ENCODE data around the gene MAP3K5. TPM values are rescaled to one million over a fixed set of nuclear protein-coding genes. Genes with fewer than 3 reads are reported as not detected.

MAP3K5 gene
- total and polyA plus RNA-seq, 9 of the 15 experiments (the other 6 are each of a cell fraction or from before 2014, with no cell fraction given): 2.2 to 13.0 (median 9.9) TPM

DNA sequence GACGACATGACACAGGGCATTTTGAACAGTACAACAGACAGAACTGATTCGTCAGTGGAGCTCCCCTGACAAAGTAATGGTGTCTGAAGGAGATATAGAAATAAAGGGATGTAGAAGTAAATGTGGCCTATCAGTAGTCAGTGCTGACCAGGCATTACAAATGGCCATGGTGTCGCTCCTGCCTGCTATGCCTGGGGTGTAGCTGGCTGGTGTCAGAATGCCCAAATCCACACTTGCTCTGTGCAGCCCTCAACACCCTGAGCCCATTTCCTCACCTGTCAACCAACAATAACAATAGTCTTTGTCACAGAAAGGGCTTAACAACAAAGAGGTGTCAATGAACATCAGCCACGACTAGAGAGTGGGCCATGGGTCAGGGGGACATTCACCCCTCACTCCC lies 53.2 kb downstream of the MAP3K5 start (continued):
- TF ChIP-seq, protein P1, sequence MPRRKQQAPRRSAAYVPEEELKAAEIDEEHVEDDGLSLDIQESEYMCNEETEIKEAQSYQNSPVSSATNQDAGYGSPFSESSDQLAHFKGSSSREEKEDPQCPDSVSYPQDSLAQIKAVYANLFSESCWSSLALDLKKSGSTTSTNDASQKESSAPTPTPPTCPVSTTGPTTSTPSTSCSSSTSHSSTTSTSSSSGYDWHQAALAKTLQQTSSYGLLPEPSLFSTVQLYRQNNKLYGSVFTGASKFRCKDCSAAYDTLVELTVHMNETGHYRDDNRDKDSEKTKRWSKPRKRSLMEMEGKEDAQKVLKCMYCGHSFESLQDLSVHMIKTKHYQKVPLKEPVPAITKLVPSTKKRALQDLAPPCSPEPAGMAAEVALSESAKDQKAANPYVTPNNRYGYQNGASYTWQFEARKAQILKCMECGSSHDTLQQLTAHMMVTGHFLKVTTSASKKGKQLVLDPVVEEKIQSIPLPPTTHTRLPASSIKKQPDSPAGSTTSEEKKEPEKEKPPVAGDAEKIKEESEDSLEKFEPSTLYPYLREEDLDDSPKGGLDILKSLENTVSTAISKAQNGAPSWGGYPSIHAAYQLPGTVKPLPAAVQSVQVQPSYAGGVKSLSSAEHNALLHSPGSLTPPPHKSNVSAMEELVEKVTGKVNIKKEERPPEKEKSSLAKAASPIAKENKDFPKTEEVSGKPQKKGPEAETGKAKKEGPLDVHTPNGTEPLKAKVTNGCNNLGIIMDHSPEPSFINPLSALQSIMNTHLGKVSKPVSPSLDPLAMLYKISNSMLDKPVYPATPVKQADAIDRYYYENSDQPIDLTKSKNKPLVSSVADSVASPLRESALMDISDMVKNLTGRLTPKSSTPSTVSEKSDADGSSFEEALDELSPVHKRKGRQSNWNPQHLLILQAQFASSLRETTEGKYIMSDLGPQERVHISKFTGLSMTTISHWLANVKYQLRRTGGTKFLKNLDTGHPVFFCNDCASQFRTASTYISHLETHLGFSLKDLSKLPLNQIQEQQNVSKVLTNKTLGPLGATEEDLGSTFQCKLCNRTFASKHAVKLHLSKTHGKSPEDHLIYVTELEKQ (CRISPR knock-in tag; IDR thresholded peaks at IDR 0.05): no peak
- TF ChIP-seq, protein P2, sequence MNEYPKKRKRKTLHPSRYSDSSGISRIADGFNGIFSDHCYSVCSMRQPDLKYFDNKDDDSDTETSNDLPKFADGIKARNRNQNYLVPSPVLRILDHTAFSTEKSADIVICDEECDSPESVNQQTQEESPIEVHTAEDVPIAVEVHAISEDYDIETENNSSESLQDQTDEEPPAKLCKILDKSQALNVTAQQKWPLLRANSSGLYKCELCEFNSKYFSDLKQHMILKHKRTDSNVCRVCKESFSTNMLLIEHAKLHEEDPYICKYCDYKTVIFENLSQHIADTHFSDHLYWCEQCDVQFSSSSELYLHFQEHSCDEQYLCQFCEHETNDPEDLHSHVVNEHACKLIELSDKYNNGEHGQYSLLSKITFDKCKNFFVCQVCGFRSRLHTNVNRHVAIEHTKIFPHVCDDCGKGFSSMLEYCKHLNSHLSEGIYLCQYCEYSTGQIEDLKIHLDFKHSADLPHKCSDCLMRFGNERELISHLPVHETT (CRISPR knock-in tag; conservative IDR thresholded peaks at IDR 0.05 in 1 of 2, IDR thresholded peaks at IDR 0.05 in 1 of 2): 0 out of 4 replicates have a peak, but pooled peaks of 1 of the 2 experiments have one; percentile 39
- TF ChIP-seq, protein P3, sequence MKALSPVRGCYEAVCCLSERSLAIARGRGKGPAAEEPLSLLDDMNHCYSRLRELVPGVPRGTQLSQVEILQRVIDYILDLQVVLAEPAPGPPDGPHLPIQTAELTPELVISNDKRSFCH (CRISPR knock-in tag; IDR thresholded peaks at IDR 0.05): no peak
- TF ChIP-seq, protein P3 (tag; IDR thresholded peaks at IDR 0.05): peak; percentile 93
- TF ChIP-seq HIVEP1 (CRISPR knock-in tag; IDR thresholded peaks at IDR 0.05) (peak; percentile 62; the same call in 1 of the 2 replicates), DMBX1 (CRISPR knock-in tag; IDR thresholded peaks at IDR 0.05; ENCODE audit: borderline replicate concordance) (peak; percentile 95), ERF (CRISPR knock-in tag; IDR thresholded peaks at IDR 0.05) (peak; percentile 81; the same call in 1 of the 2 replicates), E2F3 (CRISPR knock-in tag; IDR thresholded peaks at IDR 0.05) (peak; percentile 74), TRIM24 (IDR thresholded peaks at IDR 0.05) (0 out of 4 replicates have a peak, but pooled peaks of 1 of the 2 experiments have one; percentile 2), U2AF2 (optimal IDR thresholded peaks at IDR 0.05; ENCODE audit: low read depth, low read length) (no peak), CXXC5 (CRISPR knock-in tag; IDR thresholded peaks at IDR 0.05) (peak; percentile 58; the same call in 1 of the 2 replicates), ESRRA (IDR thresholded peaks at IDR 0.05; ENCODE audit: borderline replicate concordance, low read depth) (no peak), HSF4 (CRISPR knock-in tag; IDR thresholded peaks at IDR 0.05; ENCODE audit: borderline replicate concordance) (peak; percentile 87; the same call in 1 of the 2 replicates), GTF2A2 (tag; IDR thresholded peaks at IDR 0.05) (no peak), PTTG1 (tag; IDR thresholded peaks at IDR 0.05; ENCODE audit: low read depth) (peak; percentile 77)
- TF ChIP-seq, protein P4, sequence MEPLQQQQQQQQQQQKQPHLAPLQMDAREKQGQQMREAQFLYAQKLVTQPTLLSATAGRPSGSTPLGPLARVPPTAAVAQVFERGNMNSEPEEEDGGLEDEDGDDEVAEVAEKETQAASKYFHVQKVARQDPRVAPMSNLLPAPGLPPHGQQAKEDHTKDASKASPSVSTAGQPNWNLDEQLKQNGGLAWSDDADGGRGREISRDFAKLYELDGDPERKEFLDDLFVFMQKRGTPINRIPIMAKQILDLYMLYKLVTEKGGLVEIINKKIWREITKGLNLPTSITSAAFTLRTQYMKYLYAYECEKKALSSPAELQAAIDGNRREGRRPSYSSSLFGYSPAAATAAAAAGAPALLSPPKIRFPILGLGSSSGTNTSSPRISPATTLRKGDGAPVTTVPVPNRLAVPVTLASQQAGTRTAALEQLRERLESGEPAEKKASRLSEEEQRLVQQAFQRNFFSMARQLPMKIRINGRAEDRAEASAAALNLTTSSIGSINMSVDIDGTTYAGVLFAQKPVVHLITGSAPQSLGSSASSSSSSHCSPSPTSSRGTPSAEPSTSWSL (CRISPR knock-in tag; IDR thresholded peaks at IDR 0.05; ENCODE audit: borderline replicate concordance): peak; percentile 48; the same call in 1 of the 2 replicates
- TF ChIP-seq, protein P5, sequence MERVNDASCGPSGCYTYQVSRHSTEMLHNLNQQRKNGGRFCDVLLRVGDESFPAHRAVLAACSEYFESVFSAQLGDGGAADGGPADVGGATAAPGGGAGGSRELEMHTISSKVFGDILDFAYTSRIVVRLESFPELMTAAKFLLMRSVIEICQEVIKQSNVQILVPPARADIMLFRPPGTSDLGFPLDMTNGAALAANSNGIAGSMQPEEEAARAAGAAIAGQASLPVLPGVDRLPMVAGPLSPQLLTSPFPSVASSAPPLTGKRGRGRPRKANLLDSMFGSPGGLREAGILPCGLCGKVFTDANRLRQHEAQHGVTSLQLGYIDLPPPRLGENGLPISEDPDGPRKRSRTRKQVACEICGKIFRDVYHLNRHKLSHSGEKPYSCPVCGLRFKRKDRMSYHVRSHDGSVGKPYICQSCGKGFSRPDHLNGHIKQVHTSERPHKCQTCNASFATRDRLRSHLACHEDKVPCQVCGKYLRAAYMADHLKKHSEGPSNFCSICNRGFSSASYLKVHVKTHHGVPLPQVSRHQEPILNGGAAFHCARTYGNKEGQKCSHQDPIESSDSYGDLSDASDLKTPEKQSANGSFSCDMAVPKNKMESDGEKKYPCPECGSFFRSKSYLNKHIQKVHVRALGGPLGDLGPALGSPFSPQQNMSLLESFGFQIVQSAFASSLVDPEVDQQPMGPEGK (CRISPR knock-in tag; IDR thresholded peaks at IDR 0.05; ENCODE audit: borderline replicate concordance): no peak
